Cardiac fibroblast (primary cell): ENCODE results near the gene TEKT3.

Experiments used
- DNase-seq, 2 donors: peaks; one replicate each; pipeline versions ENCODE4 v3.0.0 to v3.0.0-alpha.2; 2010; ENCODE audit warnings: low read depth in 2 of 2
- H3K4me3 ChIP-seq, 2 donors: replicated peaks in 1 of 2; 1 replicate in 1 of 2; 2 replicates in 1 of 2; pipeline ENCODE4 v1.5.1; 2011; ENCODE audit warnings: low read depth in 2 of 2, low read length in 2 of 2, mild to moderate bottlenecking in 2 of 2, moderate library complexity in 1 of 2
- CTCF ChIP-seq: IDR thresholded peaks from one replicate; pipeline ENCODE4 v1.5.1; 2011; ENCODE audit warnings: low read depth, mild to moderate bottlenecking, low read length, inconsistent platforms

TEKT3 gene

GRCh38 chr17:15284537-15284936 is 56.9 kb downstream of the TEKT3 start:
- no peak for TF ChIP-seq CTCF
- no peak for DNase-seq
- H3K4me3 ChIP-seq, result no peak overlapping the region

- no peak for DNase-seq
- TF ChIP-seq CTCF, result no peak
- no peak overlapping the region for H3K4me3 ChIP-seq
These were observed 57.3 kb downstream of the TEKT3 start for GRCh38 chr17:15284107-15284506.

GRCh38 chr17:15281909-15282308 is 59.5 kb downstream of the TEKT3 start:
- H3K4me3 ChIP-seq, result no peak overlapping the region
- DNase-seq, result peak in 1 of 2 donors; percentile 59
- no peak for TF ChIP-seq CTCF

GRCh38 chr17:15278924-15279477 is 62.4 kb downstream of the TEKT3 start:
- TF ChIP-seq CTCF, result no peak
- peak in 1 of 2 donors; percentile 92 for DNase-seq
- no peak overlapping the region for H3K4me3 ChIP-seq

- no peak overlapping the region for H3K4me3 ChIP-seq
- no peak for DNase-seq
- no peak for TF ChIP-seq CTCF
These were observed 63.0 kb downstream of the TEKT3 start for GRCh38 chr17:15278380-15278779.

- DNase-seq, result no peak
- TF ChIP-seq CTCF, result no peak
- no peak overlapping the region for H3K4me3 ChIP-seq
These were observed 67.4 kb downstream of the TEKT3 start for GRCh38 chr17:15274017-15274416.
